Kasumi-1 (cell line): ENCODE data around the gene CPA2.
"Not testable (repeated sequence)": the region's sequence is repeated elsewhere in the genome, so short reads cannot be mapped to it uniquely, and the experiment has no call there.

Experiments
- DNase-seq, 2 experiments: peaks; one replicate each; lab custom pipeline; 2025; lab: John Stamatoyannopoulos, UW

CPA2 gene

DNA sequence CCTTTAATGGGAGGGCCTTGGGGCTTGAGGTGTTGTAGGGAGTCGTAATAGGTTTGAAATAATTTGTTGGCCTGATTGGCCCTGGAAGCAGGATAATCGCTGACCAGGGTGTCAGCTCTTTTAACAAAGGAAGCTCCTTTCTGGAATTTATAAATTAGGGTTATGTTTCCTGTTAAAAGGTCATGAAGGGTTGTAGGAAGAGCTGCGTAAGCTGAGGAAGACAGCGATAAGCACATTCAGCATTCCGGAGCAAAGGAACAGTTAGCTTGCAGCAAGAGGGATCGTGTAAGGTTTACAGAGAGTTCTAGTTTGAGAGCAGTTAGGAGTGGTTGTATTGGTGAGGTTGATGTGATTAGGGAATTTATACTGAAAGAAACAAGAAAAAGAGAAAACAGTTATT is 47.6 kb downstream of the CPA2 start:
- DNase-seq, result no peak

GRCh38 chr7:130319541-130319940 is 52.9 kb downstream of the CPA2 start:
- DNase-seq, result no peak

GRCh38 chr7:130321542-130322229 is 55.0 kb downstream of the CPA2 start:
- DNase-seq, result not testable (repeated sequence)

GRCh38 chr7:130322615-130323014 is 56.0 kb downstream of the CPA2 start:
- DNase-seq, result no peak

DNA sequence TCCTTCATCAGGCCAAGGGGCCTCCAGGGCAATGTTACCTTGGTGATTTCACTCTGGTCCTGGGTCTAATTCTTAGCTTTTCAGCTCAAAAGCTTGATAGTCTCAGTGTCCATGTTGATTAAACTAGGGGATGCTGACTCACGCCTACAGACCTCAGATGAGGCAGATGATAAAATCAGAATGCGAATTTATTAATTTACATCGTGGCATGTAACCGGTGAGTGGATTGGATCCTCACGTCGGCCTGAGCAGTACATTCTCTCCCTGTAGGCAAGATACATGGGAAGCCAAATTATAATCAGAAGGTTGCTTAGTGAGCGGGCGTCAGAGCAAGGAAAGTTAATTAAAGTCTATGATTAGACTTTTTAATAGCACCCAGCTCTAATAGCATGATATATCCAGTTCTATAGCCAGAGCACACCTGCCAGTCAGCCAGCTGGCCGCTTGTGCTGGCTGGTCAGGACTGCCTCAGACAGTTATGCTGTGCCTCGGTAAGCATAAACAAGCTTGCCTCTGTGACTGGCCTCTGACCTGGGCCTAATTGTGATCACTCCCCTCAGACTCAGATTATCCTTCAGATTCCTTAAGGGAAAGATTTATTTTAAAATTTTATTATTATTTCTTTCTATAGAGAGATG is 57.8 kb downstream of the CPA2 start:
- no peak for DNase-seq

DNA sequence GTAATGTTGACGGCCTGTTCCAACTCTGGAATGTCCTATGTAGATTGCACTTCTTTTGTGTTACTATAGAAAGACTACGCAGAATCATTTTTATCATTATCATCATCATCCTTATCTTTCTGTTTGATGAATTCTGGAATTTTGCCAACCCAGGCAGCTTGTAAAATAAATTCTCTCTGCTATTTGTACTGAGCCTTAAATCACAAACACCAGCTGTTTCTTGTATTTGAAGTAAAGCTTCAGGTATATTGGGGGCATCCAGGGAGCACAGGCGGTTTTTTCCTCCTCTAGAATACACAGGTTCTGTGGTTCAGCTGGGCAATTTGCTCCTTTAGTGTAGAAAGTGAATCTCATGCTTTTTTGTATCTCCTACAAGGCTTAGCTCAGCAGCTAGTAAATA is 63.0 kb downstream of the CPA2 start:
- no peak for DNase-seq

DNA sequence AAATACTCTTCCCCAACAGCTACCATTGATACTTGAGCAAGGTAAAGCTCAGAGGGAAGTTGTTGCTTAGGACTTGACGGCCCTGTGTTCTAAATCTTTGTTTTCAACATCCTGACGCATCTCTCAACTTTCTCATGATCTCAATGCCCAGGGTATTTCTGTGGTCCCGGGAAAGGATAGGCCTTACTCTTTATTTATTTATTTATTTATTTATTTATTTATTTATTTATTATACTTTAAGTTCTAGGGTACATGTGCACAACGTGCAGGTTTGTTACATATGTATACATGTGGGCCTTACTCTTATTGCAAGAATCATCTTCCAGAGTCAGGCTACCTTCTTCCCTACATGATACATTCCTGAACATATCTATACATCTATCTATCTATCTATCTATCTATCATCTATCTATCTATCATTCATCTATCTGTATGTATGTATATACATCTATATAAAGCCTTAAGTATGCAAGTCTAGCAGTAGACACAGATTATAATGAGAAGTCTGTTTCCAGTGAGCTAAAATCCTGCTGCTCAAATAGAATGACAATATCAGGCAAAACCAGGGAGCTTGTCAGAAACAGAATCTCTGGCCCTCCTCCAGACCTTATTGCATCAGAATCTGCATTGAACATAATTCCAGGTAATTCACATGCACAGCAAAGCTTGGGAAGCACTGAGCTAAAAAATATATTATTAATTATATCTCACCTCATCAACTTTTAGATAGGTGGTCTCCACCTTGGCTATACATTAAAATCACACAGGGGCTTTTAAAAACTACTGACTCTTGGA is 65.8 kb downstream of the CPA2 start:
- DNase-seq, result no peak

- no peak for DNase-seq
These were observed 67.2 kb downstream of the CPA2 start for GRCh38 chr7:130333832-130334231.

- DNase-seq, result no peak
These were observed 67.6 kb downstream of the CPA2 start for GRCh38 chr7:130334274-130334673.

DNA sequence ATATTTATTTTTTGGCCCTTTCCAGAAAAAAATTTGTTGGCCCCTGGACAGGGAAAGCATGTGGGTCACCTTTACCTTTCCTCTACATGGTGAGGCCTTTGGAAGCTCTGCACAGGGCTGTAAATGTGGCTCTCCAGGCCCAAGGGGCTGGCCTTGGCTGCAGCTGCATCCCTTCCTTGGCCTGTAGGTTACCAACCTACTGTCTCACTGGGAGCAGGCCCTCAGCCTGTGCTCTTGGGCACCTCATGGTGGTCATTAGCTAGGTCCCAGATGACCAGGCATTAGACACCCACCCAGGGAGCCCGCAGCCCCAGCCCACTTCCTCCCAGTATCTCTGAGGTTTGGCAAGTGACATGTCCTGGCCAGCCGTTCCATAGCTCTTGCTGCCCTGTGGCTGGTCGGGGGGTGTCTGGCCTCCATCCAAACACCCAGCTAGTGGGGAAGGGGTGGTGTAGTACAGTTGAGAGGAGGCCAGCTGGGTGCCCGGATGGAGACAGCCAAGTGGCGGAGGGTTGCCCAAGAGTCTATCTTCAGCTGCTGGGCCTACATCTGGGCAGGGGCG is 70.8 kb downstream of the CPA2 start:
- DNase-seq, result no peak

- DNase-seq, result no peak
These were observed 71.6 kb downstream of the CPA2 start for GRCh38 chr7:130338233-130338632.
